HL-60/S4 (cell line): Measurements from ENCODE around the gene SUMO4.

Experiments
- in situ Hi-C: fragments of 300-500 bp; cut with MboI; formaldehyde crosslinking; loops from 2 replicates; pipeline ENCODE4 v1.14.3; 2022; ENCODE audit warnings: low sequenced_read_pairs

SUMO4 gene

DNA sequence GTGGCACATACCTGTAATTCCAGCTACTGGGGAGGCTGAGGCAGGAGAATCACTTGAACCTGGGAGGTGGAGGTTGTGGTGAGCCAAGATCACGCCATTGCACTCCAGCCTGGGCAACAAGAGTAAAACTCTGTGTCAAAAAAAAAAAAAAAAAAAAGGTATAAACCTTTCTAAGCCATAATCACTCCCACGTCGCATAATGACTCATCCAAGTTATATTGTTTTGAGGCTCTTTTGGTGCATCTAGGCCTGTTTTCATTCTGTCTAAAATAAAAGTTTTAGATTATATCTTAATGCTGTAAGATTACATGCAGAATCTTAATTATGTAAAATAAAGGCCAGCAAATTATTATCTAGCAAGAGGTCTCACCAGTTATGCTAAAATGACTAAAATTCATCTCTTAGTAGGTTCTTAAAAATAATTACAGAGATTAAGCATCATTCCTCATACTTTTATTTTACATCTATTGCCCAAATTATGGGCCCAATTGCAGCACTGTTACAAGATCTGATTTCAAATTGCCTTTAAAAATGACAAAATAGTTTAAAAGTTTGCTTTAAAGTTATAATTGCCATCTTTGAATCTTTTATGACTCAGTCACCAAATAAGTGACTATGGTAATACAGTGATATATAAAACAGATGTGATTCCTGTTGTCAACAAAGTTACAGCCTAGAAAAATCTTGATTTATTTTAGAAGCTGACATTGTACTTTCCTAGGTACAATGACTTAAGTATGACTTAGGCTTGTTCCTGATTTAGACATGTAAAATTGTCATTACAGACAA, 10.4 kb upstream of the SUMO4 start:
- in situ Hi-C loops = no loop called here

DNA sequence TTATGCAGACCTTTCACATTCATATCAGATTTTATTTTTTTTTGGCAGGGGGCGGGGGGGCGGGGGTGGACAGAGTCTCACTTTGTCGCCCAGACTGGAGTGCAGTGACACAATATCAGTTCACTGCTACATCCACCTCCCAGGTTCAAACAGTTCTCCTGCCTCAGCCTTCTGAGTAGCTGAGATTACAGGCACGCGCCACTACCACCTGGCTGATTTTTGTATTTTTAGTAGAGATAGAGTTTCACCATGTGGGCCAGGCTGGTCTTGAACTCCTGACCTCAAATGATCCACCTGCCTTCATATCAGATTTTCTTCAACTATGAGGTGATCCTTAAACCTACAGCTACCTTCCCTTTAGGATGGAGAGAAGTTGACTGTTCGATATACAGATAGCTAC, 8.0 kb upstream of the SUMO4 start:
- in situ Hi-C loops = no loop called here

DNA sequence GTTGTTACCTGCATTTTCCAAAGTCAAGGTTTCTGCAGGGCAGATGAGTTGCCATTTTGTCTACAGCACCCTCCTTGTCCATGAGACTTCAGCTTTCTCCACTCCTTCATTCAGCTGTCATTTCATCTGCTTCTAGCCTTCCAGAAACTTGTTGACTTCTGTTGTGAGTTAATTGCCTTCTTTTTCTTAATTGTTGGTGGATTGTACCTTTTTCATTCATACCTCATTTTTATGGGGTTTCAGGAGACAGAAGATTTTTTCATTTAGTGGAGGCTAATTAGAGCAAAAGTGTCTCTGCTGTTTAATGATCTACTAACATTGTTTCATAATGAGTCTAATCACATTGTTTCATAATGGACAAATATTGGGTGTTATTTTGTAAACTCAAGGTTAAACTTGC, 7.5 kb upstream of the SUMO4 start:
- in situ Hi-C loops = no loop called here

DNA sequence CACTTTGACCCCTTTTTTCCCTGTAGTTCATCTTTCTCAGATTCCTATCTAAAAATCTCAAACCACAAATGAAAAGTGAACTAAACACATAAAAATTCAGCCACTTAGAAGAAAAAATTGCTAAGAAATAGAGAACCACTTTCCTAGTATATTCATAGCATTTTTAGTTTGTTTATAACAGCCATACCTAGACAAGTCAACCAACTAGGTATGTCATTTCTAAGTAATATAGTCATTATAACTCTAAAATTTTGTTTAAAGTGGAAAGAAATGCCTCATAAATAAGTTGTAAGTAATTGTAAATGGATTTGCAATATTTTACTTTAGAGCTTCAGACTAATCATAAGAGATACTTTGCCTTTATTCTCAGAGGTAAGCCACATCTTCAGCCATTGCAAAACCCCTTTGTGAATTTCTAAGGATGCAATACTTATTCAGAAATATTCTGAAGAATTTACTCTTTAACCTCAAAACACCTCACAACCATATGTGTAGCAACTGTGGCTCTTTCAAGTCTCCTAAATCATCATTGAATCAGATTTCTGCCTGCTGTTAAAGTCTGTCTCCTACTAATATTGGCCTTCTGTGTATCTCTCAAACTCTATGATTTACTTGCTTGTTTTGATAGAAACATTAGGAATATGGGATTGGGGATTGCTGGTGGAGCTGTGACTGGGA, 6.9 kb upstream of the SUMO4 start:
- in situ Hi-C loops = no loop called here

DNA sequence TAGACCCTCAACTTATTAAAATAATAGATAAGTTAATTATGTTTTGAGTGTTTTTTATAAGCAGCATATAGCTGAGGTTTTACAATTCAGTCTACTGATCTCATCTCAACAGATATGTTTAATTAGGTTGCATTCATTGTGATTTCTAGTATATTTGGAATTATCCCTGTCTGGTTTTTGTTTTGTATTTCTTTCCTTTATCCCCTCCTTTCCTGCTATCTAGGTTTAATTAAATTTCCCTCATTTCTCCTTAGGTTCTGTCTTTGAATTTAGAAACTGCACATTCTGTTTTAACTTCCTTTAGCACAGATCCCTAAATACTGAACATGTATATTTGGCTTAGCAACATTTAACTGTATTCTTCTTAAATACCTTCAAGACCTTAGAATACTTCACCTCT, 4.9 kb upstream of the SUMO4 start:
- in situ Hi-C loops = no loop called here

DNA sequence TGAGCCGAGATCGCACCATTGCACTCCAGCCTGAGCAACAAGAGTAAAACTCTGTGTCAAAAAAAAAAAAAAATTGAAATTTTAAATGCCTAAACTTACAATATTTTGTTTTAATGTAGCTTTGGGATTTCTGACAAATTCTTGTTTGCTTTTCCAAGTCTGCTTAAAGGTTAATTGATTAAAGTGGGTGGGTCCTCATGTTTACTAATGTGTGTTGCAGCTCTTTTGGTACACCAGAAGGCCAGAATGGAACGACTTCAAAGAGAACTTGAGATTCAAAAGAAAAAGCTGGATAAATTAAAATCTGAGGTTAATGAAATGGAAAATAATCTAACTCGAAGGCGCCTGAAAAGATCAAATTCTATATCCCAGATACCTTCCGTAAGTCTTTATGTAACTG, 2.7 kb upstream of the SUMO4 start:
- in situ Hi-C loops = no loop called here

DNA sequence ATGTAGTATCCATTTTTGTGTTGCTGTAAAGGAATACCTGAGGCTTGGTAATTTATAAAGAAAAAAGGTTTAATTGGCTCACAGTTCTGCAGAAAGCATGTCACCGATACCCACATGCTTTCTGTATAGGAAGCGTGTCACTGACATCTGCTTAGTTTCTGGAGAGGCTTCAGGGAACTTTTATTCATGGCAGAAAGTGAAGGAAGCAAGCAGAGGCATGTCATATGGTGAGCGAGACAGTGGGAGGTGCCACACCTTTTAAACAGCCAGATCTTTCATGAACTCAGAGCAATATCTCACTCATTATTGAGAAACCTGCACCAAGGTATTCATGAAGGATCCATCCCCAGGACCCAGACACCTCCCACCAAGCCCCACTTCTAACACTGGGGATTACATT, 3.5 kb downstream of the SUMO4 start:
- in situ Hi-C loops = no loop called here

DNA sequence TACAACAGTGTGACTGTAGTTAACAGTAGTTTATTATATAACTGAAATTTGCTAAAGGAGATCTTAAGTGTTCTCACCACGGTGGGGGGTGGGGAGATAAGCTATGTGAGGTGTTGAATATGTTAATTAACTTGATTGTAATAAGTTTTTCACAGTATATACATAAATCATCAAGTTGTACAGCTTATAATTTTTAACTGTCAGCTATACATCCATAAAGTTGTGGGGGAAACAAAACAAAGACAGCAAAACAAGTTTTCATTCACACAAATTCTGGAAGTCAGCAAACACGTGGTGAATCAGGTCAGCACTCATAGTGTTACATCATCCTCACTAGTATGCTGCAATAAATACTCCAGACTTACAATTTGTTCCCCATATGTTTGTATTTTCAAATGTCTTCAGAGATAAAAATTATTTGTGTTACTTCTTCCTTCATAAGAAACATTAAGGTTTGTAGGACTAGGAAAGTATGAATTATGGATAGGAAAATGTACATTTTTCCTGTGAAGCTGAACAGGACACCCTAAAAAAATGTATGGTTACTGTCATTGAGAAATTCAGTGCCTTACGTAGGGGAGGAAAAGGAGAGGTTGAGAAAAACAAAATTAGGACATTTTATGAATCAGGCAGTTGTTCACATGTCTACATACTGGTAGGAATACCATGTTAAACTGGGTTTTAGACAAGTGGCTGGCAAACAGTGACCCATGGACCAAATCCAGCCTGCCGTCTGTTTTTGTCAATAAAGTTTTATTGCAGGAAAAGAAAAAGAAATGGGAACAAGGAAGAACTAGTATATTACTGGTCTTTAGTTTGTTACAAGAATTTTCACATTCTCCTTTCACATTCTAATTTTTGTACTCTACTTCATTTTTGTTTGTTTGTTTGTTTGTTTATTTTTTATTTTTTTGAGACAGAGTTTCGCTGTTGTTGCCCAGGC, 6.0 kb downstream of the SUMO4 start:
- in situ Hi-C loops = no loop called here

DNA sequence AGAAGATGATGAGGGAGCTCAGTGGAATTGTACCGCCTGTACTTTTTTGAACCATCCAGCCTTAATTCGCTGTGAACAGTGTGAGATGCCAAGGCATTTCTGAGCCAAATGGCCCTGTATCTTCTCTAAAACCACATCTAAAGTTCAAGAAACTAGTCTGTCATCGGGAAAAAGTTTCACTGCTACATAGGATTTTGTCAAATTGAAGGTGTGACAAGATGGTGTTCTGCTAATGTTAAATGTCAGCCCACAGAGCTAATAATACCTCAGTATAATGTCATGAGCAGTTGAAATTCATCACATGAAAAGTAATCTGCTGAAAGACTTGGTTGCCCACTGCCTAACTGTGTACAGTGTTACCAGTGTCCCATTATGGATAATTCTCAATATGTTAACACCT, 9.6 kb downstream of the SUMO4 start:
- in situ Hi-C loops = no loop called here

DNA sequence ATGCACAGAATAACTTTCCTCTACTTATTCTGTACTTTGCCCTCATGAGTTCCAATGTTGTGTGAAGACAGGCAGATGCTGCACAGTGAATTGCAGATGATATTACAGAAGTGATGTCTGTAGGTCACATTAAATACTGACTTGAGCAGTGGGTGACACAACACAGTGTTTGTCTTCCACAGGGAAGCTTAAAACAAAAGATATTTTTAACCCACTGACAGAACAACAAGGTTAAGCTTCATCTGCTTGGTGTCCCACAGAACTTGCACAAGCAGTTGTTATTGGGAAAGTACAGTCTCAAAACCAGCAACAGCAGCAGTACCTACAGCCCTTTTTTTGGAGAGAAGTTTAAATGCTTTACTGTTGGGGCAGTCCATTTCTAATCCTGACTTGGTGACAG, 10.5 kb downstream of the SUMO4 start:
- in situ Hi-C loops = no loop called here

DNA sequence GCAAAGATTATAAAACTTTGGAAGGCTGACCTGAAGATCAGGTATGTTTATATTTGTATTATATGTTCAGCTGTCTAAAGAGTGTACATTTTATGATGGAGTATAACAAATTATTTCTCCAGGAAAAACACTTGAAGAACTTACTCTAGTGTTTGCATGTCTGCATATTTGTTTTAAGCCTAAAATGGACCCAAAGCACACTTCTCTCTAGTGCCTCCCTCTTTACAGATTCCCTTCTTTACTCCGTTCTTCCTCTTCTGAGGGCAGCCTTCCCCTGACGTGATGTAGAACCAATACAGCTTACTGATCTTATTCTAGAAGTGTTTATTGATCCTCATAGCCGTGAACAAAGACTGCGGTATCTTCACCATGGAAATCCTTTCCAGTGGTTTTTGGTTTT, 13.9 kb downstream of the SUMO4 start:
- in situ Hi-C loops = no loop called here

DNA sequence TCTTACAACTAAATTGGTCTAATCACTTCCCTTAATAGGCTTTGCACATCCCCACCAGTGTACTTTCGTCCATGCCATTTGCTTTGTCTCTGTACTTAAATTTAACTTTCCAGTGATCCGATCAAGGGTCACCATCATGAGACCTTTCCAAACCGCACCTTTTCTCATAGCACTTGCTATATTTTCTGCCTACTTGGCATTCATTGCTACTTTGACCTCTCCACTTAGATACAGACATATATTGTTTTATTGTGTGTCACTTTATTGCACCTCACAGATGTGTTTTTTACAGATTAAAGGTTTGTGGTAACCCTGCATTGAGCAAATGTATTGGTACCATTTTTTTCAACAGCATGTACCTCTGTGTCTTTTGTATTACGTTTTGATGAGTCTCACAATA, 14.8 kb downstream of the SUMO4 start:
- in situ Hi-C loops = no loop called here

DNA sequence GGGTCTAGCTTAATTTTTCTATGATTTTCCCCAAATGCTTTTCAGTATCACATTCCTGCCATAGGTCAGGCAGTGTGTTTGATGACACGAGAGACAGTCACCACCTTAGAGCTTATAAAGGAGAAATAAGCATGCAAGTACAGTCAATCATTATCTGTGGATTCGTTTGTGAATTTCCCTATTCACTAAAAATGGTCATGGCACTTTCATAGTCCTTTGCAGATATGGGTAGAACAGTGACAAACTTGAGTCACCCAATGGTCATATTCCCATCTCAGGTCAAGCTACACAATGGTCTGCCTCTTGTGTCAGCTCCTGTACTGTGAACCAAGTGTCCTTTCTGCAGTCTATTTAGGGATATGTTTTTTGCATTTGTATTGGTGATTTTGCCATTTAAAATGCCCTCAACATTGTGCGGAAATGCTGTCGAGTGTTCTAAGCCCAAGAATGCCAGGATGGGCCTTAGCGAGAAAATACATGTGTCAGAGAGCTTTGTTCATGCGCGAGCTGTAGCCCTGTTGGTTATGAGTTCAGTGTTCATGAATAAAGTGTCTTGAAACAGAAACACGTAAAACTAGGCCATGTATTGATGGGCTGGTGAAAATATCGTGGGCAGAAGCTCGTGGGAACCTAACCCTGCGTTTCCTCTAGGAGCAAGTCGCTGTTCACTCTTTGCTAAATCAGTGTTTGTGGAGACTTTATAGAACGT, 19.8 kb downstream of the SUMO4 start:
- in situ Hi-C loops = loop anchor here (10.0 kb wide), 1 partner anchor 225 kb away; no protein-coding TSS in a partner anchor

DNA sequence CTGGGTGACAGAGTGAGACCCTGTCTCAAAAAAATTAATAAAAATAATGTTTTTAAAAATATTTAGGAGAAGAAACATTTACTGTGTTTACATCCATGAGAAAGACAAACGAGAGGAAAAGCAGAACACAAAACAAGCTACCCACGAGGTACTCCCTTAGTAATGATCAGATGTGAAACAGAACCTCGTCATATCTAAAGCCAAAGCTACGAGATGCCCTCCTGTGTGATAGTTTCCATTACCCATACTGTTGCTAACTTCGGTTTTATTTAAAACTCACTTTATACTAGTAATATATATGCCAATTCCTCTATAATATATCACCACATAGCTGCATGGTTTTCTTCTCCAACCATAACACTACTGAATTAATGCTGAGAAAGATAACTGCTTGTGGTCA, 21.1 kb downstream of the SUMO4 start:
- in situ Hi-C loops = loop anchor here (10.0 kb wide), 1 partner anchor 226 kb away; no protein-coding TSS in a partner anchor

DNA sequence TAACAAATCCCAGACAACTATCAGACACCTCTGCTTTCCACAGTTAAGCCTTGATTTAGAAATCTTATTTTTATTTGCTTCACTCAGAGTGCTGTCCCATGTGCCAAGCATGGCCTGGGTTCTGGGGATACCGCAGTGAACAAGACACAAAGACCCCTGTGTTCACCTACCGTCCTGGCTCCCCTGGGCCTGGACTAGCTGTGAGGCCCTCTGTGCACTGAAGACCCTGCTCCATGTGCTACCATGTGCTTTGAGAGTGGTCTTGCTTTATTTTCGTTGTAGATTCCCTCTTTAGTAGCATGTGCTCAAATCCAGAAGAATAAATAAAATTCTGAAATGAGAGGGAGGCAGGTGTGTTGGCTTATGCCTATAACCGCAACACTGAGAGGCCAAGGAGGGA, 22.5 kb downstream of the SUMO4 start:
- in situ Hi-C loops = loop anchor here (10.0 kb wide), 1 partner anchor 228 kb away; no protein-coding TSS in a partner anchor

DNA sequence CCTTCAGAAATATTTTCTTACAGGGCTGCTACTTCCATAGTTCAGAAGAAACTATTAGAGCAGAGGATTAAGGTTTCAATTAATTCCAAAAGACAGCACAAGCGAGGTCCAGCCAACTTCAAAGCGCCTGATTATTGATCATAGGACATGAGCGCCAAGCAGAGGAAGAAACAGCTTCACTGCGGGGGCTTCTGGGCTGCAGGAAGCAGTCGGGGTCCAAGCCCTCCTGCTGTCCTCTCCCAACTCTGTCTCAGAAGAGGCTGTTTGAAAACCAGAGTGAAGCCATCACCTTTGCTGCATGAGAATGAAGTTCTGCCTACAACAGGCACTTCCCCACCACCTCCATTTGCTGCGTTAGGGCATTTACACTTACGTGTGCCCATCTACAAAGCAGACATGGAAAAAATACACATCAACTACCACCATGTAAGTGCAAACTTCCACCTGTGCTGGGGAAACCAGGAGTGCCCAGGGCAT, 23.9 kb downstream of the SUMO4 start:
- in situ Hi-C loops = loop anchor here (10.0 kb wide), 1 partner anchor 229 kb away; no protein-coding TSS in a partner anchor

DNA sequence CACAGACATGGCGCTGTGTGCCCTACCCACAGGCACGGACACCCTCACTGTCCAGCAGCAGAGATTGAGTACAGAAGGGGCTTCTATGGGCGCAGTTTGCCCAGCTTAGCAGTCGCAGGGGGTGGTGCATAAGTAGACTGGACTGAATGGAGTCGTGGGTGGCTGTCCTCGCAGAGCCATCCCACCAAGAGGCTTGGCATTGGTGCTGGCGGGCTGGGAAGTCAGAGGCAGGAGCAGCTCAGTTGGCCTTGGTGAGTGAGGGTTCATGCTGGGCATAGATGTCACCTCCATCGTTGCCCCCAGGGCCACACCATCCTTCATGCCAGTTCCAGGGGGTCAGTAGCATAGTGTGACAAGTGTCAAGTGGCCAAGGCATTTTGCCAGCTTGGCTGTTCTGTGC, 25.2 kb downstream of the SUMO4 start:
- in situ Hi-C loops = loop anchor here (5.0 to 10.0 kb wide), 3 partner anchors 230 to 393 kb away; no protein-coding TSS in a partner anchor

DNA sequence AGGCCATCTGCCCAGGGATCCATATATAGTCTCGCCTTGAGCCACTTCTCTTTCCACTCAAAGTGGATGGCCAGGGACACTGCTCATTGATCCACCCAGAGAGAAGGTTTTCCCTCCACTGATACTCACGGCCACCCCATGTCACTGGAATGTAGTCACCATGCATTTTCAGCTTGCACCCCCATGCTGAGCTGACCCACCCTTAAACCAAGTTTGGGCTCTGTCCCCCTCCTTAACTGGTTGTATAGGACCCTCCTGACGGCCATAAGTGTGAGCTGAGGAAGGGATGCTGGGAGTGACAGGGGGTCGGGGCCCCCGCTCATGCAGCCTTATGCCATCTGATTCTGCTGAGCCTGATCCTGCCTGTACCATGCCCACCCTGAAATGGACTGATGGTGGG, 25.7 kb downstream of the SUMO4 start:
- in situ Hi-C loops = loop anchor here (5.0 to 10.0 kb wide), 3 partner anchors 231 to 393 kb away; no protein-coding TSS in a partner anchor

DNA sequence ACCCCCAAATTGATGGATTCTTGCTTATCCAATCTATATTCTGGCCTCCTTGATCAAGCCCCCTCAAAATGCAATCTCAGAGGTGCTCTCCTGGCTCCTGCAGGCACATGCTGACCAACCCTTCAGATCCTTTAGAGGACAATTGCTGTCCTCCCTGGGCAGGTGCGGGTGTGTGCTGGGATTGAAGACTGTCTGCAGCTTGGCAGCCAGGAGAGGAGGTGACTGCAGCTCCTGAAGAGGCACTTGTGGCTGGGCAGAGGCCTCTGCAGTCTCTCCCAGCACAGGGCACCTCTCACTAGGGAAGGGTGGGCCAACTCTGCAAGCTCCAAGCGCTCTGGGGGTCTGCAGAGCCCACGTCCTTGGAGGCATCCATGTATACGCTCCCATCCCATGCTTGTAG, 28.5 kb downstream of the SUMO4 start:
- in situ Hi-C loops = loop anchor here (5.0 to 10.0 kb wide), 3 partner anchors 234 to 396 kb away; no protein-coding TSS in a partner anchor
